ENCODE results near the gene TERT. TPM values are rescaled to one million over a fixed set of nuclear protein-coding genes. Genes with fewer than 3 reads are reported as not detected.

The TERT gene
- total RNA-seq, 1 experiment from 2014 or later: 15.1 TPM

- Histone ChIP-seq H3K4me3 (ENCODE audit: insufficient read depth, low read depth, low read length) (no peak overlapping the region), H3K27me3 (ENCODE audit: control insufficient read depth, insufficient read depth, low read length) (no peaks in the 10 kb centered on the region), H3K36me3 (replicated peaks; ENCODE audit: control insufficient read depth, insufficient read depth, low read length) (no peaks in the 10 kb centered on the region)
- DNase-seq: no peak
These were observed 84.0 kb downstream of the TERT start for GRCh38 chr5:1210832-1211251.

GRCh38 chr5:1209896-1210776 lies 84.7 kb downstream of the TERT start:
- no peaks in the 10 kb centered on the region for H3K27me3 ChIP-seq (ENCODE audit: control insufficient read depth, insufficient read depth, low read length)
- no peaks in the 10 kb centered on the region for H3K36me3 ChIP-seq (replicated peaks; ENCODE audit: control insufficient read depth, insufficient read depth, low read length)
- no peak for DNase-seq
- no peak overlapping the region for H3K4me3 ChIP-seq (ENCODE audit: insufficient read depth, low read depth, low read length)

GRCh38 chr5:1209489-1209852 lies 85.4 kb downstream of the TERT start:
- H3K4me3 ChIP-seq (ENCODE audit: insufficient read depth, low read depth, low read length): no peak overlapping the region
- no peaks in the 10 kb centered on the region for H3K27me3 ChIP-seq (ENCODE audit: control insufficient read depth, insufficient read depth, low read length)
- DNase-seq: no peak
- H3K36me3 ChIP-seq (replicated peaks; ENCODE audit: control insufficient read depth, insufficient read depth, low read length): no peaks in the 10 kb centered on the region

- Histone ChIP-seq H3K27me3 (ENCODE audit: control insufficient read depth, insufficient read depth, low read length) (no peaks in the 10 kb centered on the region), H3K36me3 (replicated peaks; ENCODE audit: control insufficient read depth, insufficient read depth, low read length) (no peaks in the 10 kb centered on the region), H3K4me3 (ENCODE audit: insufficient read depth, low read depth, low read length) (no peak overlapping the region)
- DNase-seq: peak; percentile 74
These were observed 86.0 kb downstream of the TERT start for GRCh38 chr5:1208743-1209488.

GRCh38 chr5:1208221-1208742 lies 86.6 kb downstream of the TERT start:
- Histone ChIP-seq H3K27me3 (ENCODE audit: control insufficient read depth, insufficient read depth, low read length) (no peaks in the 10 kb centered on the region), H3K36me3 (replicated peaks; ENCODE audit: control insufficient read depth, insufficient read depth, low read length) (no peaks in the 10 kb centered on the region), H3K4me3 (ENCODE audit: insufficient read depth, low read depth, low read length) (no peak overlapping the region)
- DNase-seq: no peak

GRCh38 chr5:1207555-1207954 lies 87.3 kb downstream of the TERT start:
- Histone ChIP-seq H3K27me3 (ENCODE audit: control insufficient read depth, insufficient read depth, low read length) (no peaks in the 10 kb centered on the region), H3K36me3 (replicated peaks; ENCODE audit: control insufficient read depth, insufficient read depth, low read length) (no peaks in the 10 kb centered on the region), H3K4me3 (ENCODE audit: insufficient read depth, low read depth, low read length) (no peak overlapping the region)
- no peak for DNase-seq

- no peak for DNase-seq
- Histone ChIP-seq H3K4me3 (ENCODE audit: insufficient read depth, low read depth, low read length) (no peak overlapping the region), H3K27me3 (ENCODE audit: control insufficient read depth, insufficient read depth, low read length) (no peaks in the 10 kb centered on the region), H3K36me3 (replicated peaks; ENCODE audit: control insufficient read depth, insufficient read depth, low read length) (no peaks in the 10 kb centered on the region)
These were observed 88.1 kb downstream of the TERT start for GRCh38 chr5:1206521-1207412.

- Histone ChIP-seq H3K4me3 (ENCODE audit: insufficient read depth, low read depth, low read length) (no peak overlapping the region), H3K27me3 (ENCODE audit: control insufficient read depth, insufficient read depth, low read length) (no peaks in the 10 kb centered on the region), H3K36me3 (replicated peaks; ENCODE audit: control insufficient read depth, insufficient read depth, low read length) (no peaks in the 10 kb centered on the region)
- no peak for DNase-seq
These were observed 89.3 kb downstream of the TERT start for GRCh38 chr5:1205255-1206180.

- DNase-seq: peak; percentile 87
- Histone ChIP-seq H3K27me3 (ENCODE audit: control insufficient read depth, insufficient read depth, low read length) (no peaks in the 10 kb centered on the region), H3K36me3 (replicated peaks; ENCODE audit: control insufficient read depth, insufficient read depth, low read length) (no peaks in the 10 kb centered on the region), H3K4me3 (ENCODE audit: insufficient read depth, low read depth, low read length) (no peak overlapping the region)
These were observed 90.1 kb downstream of the TERT start for GRCh38 chr5:1204693-1205242.

GRCh38 chr5:1203968-1204692 lies 90.7 kb downstream of the TERT start:
- H3K4me3 ChIP-seq (ENCODE audit: insufficient read depth, low read depth, low read length): no peak overlapping the region
- H3K27me3 ChIP-seq (ENCODE audit: control insufficient read depth, insufficient read depth, low read length): no peaks in the 10 kb centered on the region
- H3K36me3 ChIP-seq (replicated peaks; ENCODE audit: control insufficient read depth, insufficient read depth, low read length): no peaks in the 10 kb centered on the region
- DNase-seq: no peak

- no peak overlapping the region for H3K4me3 ChIP-seq (ENCODE audit: insufficient read depth, low read depth, low read length)
- no peaks in the 10 kb centered on the region for H3K27me3 ChIP-seq (ENCODE audit: control insufficient read depth, insufficient read depth, low read length)
- no peak for DNase-seq
- no peaks in the 10 kb centered on the region for H3K36me3 ChIP-seq (replicated peaks; ENCODE audit: control insufficient read depth, insufficient read depth, low read length)
These were observed 91.4 kb downstream of the TERT start for GRCh38 chr5:1203311-1203967.

Measured in H7 (cell line).